SIG-M5 treated with dmso at 0.1 percent for 504 hours (cell line): ENCODE data around the gene CLVS2.

Experiments used
- DNase-seq: peaks from one replicate; lab custom pipeline; 2025; ENCODE audit not compliant: unreplicated experiment; lab: John Stamatoyannopoulos, UW

CLVS2 gene

GRCh38 chr6:123118811-123119210 lies 122.8 kb downstream of the CLVS2 start:
- DNase-seq = peak; percentile 18
